Measurements from ENCODE around the gene VTI1A. TPM values are rescaled to one million over a fixed set of nuclear protein-coding genes. Genes with fewer than 3 reads are reported as not detected.

VTI1A gene
- total RNA-seq, 1 donor from 2014 or later = 29.7 TPM

DNA sequence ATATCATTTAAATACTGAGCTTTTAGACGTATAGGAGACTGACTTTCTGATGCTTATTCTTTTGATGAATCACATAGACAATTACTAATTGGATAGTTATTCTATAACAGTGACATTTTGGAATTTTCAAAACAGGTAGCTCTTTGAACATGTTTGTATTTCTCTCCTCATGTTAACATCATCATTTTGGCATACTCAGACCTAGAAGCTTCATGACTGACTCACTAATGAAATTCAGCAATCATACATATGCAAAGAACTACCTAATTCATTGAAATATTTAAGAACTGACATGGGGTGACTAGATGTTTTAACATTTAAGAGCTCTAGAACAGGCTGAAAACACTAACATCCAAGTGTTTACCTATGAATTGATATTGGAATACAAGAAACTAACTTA, 192.3 kb downstream of the VTI1A start:
- ATAC-seq (no peak), DNase-seq (no peak)
- Histone ChIP-seq H3K27ac (no peak overlapping the region), H3K4me1 (no peaks in the 10 kb centered on the region), H3K9me3 (no peaks in the 10 kb centered on the region), H3K4me3 (no peak overlapping the region), H3K36me3 (no peaks in the 10 kb centered on the region), H3K27me3 (no peaks in the 10 kb centered on the region)
- intact Hi-C loops (cut with DNase I) = no loop called here
- TF ChIP-seq, protein P1, sequence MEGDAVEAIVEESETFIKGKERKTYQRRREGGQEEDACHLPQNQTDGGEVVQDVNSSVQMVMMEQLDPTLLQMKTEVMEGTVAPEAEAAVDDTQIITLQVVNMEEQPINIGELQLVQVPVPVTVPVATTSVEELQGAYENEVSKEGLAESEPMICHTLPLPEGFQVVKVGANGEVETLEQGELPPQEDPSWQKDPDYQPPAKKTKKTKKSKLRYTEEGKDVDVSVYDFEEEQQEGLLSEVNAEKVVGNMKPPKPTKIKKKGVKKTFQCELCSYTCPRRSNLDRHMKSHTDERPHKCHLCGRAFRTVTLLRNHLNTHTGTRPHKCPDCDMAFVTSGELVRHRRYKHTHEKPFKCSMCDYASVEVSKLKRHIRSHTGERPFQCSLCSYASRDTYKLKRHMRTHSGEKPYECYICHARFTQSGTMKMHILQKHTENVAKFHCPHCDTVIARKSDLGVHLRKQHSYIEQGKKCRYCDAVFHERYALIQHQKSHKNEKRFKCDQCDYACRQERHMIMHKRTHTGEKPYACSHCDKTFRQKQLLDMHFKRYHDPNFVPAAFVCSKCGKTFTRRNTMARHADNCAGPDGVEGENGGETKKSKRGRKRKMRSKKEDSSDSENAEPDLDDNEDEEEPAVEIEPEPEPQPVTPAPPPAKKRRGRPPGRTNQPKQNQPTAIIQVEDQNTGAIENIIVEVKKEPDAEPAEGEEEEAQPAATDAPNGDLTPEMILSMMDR (IDR thresholded peaks at IDR 0.05) = no peak

DNA sequence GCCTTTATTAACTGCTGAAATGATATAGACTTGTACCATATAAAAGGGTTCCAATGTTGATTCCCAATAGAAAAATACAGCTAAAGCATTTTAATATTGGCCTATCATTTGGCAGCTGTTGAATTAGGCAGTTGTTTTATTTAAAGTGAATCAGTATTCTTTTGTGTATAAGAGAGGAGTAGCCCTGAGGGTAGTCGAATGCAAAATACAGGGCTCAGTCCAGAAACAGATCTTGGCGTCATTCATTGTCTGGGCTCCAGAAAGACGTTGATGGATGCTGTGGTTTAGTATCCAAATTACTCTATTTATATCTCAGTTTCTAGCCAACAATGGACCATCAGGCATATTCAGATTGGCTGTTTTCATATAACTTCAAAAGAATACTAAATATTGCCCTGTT, 193.6 kb downstream of the VTI1A start:
- H3K27ac ChIP-seq = no peak overlapping the region
- no peaks in the 10 kb centered on the region for H3K36me3 ChIP-seq
- ATAC-seq (no peak), DNase-seq (no peak)
- H3K4me1 ChIP-seq = no peaks in the 10 kb centered on the region
- TF ChIP-seq, protein P1 (IDR thresholded peaks at IDR 0.05) = no peak
- intact Hi-C loops (cut with DNase I) = no loop called here
- H3K27me3 ChIP-seq = no peaks in the 10 kb centered on the region
- no peaks in the 10 kb centered on the region for H3K9me3 ChIP-seq
- H3K4me3 ChIP-seq = no peak overlapping the region

DNA sequence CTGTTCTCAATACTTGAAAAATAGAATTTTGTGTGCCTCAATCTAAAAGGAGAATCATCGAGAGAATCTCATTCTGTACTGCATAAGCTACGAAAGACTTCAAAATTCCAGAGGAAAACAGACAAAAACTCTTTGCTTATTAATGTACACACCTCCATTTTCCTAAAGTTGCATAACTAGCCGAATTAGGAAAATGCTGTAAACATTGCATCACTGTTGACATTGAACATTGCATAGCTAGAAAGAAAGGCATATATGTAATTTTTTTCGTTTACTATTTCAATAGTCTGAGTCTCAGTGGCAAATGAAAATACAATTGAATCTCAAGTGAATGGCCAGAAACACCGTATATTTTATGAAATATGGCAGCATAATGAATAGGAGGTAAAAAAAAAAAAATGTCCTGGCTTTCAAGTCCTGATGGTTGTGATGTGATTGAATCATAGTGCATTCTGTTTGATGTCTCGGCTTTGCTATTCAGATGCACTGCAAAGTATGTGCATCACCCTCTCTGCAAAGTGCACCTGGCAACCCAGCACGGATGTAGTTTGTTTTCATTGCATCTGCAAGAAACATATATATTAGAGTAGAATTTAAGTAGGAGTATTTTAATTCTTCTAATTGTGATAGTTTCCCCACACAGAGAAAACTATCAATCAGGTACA, 196.7 kb downstream of the VTI1A start:
- H3K4me1 ChIP-seq = no peaks in the 10 kb centered on the region
- intact Hi-C loops (cut with DNase I) = no loop called here
- DNase-seq = no peak
- TF ChIP-seq, protein P1 (IDR thresholded peaks at IDR 0.05) = no peak
- ATAC-seq = no peak
- H3K27me3 ChIP-seq = no peaks in the 10 kb centered on the region
- no peak overlapping the region for H3K4me3 ChIP-seq
- H3K9me3 ChIP-seq = no peaks in the 10 kb centered on the region
- H3K27ac ChIP-seq = no peak overlapping the region
- H3K36me3 ChIP-seq = no peaks in the 10 kb centered on the region

DNA sequence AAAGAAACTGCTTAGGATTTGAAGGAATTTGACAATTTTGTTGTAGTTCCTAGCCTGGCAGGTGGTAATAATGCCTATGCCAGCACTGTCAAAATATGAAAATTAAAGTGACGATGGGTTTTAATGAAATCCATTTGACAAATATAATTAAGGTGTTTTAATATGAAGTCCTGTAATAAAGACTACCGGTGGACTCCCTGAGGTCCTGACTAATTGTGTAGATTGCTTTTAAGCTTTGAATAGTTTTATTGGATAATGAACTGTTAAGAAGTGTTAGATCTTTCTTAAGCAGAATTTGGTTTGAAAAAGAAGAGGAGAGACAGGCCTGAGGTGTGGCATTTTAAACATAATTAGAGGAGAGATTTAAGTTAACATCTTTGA, 197.2 kb downstream of the VTI1A start:
- TF ChIP-seq, protein P1 (IDR thresholded peaks at IDR 0.05) = no peak
- no peaks in the 10 kb centered on the region for H3K4me1 ChIP-seq
- no peak for DNase-seq
- no peaks in the 10 kb centered on the region for H3K9me3 ChIP-seq
- ATAC-seq = no peak
- intact Hi-C loops (cut with DNase I) = no loop called here
- H3K36me3 ChIP-seq = no peaks in the 10 kb centered on the region
- no peak overlapping the region for H3K4me3 ChIP-seq
- no peak overlapping the region for H3K27ac ChIP-seq
- H3K27me3 ChIP-seq = no peaks in the 10 kb centered on the region

DNA sequence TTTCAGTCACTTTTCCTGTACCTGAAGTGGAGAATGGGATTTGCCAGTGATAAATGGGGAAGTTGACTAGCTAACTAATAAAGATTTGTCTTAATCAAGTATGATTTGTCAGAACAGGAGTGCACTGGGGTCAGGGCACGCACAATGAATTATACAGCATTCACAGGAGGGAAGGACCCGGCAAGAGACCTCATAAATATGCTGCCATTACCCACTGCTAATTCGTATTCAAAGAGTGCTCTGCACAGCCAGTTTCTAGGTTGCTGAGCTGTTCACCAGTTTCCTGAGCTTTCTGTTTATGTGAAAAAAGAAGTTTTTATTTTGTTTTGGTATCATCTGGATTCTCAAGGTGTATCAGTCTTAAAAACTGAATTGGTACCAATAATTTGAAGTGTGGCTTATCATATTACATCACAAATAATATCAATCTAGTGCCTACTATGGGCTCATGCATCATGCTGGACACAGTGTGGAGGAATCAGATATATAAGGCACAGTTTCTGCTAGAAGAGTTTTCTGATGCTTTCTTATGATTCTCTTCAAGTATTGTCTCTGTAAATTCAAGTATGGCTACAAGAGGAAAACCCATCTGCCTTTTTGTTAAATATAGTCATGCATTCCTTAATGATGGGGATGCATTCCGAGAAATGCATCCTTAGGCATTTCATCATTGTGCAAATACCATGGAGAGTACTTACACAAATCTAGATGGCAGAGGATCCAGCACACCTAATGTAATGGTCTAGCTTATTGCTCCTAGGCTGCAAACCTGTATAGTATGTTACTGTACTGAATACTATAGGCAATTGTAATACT, 202.2 kb downstream of the VTI1A start:
- Histone ChIP-seq H3K27me3 (no peaks in the 10 kb centered on the region), H3K9me3 (no peaks in the 10 kb centered on the region), H3K4me1 (no peaks in the 10 kb centered on the region), H3K36me3 (no peaks in the 10 kb centered on the region), H3K4me3 (no peak overlapping the region), H3K27ac (no peak overlapping the region)
- TF ChIP-seq, protein P1 (IDR thresholded peaks at IDR 0.05) = no peak
- DNase-seq (no peak), ATAC-seq (no peak)
- intact Hi-C loops (cut with DNase I) = no loop called here

Data from upper lobe of right lung (tissue), 1 donor.